SIG-M5 (cell line): Measurements from ENCODE around the gene EPHB4.
"Not testable (repeated sequence)": the region's sequence is repeated elsewhere in the genome, so short reads cannot be mapped to it uniquely, and the experiment has no call there.

Experiments
- DNase-seq: peaks from one replicate; lab custom pipeline; 2025; lab: John Stamatoyannopoulos, UW

Gene EPHB4

DNA sequence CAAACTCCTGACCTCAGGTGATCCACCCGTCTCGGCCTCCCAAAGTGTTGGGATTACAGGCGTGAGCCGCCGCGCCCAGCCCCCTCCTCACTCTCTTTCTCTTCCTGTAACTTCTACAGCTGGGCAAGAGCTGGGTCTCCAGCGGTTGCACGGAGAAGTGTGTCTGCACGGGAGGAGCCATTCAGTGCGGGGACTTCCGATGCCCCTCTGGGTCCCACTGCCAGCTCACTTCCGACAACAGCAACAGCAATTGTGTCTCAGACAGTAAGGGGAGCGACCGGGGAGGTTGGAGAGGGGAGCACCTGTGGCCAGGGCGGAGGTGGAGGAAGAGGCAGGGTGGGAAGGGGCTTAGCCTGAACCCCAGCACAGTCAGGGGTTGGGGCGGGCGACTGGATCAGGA, 41.4 kb downstream of the EPHB4 start:
- DNase-seq = no peak

DNA sequence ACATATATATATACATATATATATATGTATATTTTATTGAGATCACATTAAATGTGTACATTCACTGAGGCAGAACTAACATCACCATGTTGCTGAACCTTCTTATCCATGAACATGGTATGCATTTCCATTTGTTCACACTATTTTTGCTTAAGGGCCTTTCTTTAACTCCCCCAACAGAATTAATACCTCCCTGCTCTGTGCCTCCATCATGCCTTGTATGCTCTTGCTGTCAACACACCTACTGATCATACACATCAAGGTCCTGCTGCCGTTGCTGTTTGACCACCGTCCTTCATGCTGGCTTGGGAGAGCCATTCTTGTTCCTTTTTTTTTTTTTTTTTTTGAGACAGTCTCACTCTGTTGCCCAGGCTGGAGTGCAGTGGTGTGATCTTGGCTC, 43.5 kb downstream of the EPHB4 start:
- DNase-seq = no peak

DNA sequence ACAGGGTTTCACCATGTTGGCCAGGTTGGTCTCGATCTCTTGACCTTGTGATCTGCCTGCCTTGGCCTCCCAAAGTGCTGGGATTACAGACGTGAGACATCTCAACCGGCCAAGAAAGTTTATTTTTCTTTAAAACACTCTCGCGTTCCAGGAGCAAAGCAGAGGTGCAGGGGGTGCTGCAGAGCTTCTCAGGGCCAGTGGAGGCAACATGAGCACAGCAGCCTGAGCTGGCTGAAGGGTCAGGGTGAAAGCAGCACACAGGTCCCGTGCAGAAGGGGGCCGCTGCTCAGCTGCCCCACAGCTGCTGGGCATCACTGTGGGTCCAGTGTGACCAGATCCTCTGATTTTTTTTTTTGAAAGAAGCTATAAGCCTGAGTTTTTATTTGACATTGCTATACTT, 46.1 kb downstream of the EPHB4 start:
- DNase-seq = no peak

DNA sequence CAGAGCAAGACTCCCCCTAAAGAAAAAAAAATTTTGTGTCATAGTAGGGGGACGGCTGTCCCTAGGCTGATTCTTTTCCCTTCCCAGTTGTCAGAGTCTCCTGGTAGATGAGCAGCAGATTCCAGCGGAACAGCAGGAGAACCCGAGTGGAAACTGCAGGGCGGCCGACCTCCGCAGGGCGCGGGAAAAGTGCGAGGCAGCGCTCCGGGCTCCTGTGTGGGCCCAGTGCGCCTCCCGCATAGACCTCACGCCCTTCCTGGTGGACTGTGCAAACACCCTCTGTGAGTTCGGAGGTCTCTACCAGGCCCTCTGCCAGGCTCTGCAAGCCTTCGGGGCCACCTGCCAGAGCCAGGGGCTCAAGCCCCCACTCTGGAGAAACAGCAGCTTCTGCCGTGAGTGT, 48.0 kb downstream of the EPHB4 start:
- no peak for DNase-seq

DNA sequence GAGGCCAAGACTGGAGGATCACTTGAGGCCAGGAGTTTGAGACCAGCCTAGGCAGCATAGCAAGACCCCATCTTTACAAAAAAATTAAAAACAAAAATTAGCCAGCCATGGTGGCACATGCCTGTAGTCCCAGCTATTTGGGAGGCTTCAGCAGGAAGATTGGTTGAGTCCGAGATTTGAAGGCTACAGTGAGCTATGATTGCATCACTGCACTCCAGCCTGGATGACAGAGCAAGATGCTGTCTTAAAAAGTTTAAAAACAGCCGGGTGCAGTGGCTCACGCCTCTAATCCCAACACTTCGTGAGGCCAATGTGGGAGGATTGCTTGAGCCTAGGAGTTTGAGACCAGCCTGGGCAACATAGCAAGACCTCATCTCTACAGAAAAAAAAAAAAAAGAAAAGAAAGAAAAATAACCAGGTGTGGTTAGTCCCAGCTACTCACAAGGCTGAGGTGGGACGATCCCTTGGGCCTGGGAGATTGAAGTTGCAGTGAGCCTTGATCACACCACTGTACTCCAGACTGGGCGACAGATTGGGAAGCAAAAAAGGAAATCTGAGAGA, 49.2 kb downstream of the EPHB4 start:
- no peak for DNase-seq

DNA sequence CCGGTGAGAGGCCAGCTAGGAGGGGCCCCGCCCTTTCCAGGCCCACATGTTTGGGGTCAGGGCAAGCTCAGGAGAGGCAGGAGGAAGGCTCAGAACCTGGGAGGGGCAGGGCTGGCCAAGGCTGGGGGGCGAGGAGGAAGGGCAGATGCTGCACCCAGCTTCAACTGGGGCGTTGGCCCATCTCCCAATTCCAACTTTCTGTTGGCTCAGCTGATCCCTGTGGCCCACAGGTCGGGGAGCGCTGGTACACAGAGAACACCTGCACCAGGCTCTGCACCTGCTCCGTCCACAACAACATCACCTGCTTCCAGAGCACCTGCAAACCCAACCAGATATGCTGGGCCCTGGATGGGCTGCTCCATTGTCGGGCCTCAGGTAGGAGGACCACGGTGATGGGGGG, 53.8 kb downstream of the EPHB4 start:
- DNase-seq = no peak

DNA sequence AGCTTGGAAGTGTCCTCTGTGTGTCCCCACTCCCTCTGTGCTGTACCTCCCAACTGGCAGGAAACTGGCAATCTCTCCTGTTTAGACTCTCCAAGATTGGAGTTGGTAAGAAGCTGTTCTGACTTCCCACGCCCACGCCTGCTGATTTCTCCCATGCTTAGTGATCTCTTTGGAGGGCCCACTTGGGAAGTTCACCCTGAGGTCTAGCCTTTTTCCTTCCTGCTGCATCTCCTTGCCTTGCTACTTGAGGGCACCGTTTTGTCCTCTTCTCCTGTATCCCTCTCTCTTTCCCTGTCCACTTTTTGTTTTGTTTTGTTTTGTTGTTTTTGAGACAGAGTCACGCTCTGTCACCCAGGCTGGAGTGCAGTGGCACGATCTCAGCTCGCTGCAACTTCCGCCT, 58.5 kb downstream of the EPHB4 start:
- DNase-seq = no peak

DNA sequence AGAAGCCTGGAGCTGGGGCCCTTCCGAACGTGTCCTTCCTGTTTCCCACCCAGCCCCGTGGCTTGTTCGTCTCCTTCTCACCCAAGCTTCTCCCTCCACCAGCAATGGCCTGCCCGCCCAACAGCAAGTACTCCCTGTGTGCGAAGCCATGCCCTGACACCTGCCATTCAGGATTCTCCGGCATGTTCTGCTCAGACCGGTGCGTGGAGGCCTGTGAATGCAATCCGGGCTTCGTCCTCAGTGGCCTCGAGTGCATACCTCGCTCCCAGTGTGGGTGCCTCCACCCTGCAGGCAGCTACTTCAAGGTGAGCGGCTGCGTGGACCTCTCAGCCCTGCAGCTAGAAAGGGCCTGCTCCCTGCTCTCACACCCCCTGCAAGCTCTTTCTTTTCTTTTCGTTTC, 62.1 kb downstream of the EPHB4 start:
- no peak for DNase-seq

DNA sequence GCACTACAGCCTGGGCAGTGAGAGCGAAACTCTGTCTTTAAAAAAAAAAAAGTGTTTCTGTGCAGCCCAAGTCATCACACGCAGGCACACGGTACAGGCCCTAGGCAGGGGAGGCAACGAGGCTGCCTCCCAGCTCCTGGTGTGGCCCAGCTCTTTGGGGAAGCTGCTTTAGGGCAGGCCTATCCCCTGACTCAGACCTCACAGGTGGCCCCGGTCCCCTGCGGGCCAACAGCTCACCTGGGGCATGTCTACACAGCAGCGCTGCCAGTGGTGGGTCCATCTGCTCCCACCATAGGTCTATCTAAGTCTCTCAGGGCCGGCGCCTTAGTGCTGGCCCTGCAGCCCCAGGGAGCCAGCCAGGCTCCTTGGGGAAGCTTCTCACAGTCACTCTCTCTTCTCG, 62.5 kb downstream of the EPHB4 start:
- no peak for DNase-seq

DNA sequence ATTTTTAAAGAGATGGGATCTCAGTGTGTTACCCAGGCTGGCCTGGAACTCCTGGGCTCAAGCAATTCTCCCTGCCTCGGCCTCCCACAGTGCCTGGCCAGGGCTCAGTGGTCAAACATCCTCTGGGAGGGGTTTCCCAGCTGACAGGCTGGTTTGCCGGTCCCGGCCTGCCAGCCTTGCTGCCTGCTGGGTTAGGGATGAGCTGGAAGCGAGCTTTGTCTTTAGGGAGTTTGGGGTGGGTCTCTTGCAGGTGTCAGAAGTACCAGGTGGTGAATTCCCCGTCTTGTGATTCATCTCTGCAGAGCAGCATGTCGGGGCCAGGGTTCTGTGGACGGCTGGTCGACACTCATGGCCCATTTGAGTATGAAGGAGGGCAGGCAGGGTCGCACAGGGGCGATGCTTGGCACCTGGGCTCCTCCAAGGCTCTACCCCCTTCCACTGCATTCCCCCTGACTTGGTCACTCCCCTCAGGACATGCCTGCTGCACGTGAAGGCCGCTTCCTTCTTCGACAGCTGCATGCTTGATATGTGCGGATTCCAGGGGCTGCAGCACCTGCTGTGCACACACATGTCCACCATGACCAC, 63.7 kb downstream of the EPHB4 start:
- DNase-seq = no peak

DNA sequence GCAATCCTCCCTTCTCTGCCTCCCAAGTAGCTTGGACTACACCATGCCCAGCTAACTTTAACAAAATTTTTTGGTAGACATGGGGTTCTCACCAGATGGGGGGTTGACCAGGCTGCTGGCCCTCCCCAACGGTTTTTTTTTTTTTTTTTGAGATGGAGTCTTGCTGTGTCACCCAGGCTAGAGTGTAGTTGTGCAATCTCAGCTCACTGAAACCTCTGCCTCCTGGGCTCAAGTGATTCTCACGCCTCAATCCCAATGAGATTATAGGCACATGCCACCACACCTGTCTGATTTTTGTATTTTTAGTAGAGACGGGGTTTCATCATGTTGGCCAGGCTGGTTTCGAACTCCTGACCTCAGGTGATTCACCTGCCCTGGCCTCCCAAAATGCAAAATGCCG, 64.5 kb downstream of the EPHB4 start:
- DNase-seq = not testable (repeated sequence)

DNA sequence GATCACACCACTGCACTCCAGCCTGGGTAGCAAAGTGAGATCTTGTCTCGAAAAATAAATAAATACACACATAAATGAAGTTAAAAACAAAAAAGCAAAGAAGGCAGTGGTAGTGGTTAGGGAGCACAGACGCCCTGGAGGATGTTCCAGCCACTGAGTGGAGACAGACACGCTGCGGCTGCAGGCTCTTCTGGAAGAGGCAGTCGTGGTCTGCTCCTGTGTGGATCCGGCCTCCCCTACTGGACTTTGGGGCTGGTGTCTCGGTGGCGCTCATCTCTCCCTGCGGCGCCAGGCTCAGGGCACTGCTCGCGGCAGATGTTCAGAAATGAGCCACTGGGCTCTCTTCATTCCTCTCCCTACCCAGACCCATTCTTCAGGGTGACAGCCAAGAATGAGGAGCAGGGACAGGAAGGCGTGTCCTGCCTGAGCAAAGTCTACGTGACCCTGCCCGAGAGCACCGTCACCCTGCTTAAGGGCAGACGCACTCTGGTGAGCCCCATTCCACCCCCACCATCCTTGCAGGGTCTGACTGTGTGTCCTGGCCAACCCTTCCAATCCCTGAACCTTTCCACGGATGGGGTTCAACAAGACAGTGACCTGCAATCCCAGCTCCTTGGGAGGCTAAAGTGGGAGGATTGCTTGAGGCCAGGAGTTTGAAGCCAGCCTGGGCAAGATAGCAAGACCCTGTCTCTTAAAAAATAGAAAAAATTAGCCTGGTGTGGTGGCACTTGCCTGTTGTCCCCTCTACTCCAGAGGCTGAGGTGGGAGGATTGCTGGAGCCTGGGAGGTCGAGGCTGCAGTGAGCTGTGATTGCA, 67.8 kb downstream of the EPHB4 start:
- no peak for DNase-seq

DNA sequence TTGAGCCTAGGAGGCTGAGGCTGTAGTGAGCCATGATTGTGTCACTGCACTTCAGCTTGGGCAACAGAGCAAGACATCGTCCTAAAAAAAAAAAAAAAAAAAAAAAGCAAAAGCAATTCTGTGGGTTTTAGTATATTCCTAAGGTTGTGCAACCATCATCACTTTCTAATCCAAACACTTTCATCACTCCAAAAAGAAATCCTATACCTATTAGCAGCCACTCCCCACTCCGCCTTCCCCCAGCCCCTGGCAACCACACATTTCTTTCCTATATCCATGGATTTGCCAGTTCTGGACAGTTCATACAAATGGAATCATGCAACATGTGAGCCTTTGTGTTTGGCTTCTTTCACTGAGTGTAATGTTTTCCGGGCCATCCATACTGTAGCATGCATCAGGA, 73.6 kb downstream of the EPHB4 start:
- DNase-seq = no peak

DNA sequence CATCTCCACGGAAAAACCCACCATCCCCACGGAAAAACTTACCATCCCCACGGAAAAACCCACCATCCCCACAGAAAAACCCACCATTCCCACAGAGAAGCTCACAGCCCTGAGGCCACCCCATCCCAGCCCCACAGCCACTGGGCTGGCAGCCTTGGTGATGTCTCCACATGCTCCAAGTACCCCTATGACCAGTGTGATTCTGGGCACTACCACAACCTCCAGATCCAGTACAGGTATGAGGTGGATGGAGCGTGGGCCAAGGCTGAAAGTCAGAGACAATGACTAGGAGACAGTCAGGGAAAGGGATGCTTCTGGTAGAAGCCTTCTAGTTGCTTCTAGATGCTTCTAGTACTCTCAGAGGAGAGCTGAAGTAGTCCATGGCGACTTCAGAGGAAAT, 74.3 kb downstream of the EPHB4 start:
- DNase-seq = no peak
